Measurements from ENCODE around the gene TBC1D10B.

The TBC1D10B gene

DNA sequence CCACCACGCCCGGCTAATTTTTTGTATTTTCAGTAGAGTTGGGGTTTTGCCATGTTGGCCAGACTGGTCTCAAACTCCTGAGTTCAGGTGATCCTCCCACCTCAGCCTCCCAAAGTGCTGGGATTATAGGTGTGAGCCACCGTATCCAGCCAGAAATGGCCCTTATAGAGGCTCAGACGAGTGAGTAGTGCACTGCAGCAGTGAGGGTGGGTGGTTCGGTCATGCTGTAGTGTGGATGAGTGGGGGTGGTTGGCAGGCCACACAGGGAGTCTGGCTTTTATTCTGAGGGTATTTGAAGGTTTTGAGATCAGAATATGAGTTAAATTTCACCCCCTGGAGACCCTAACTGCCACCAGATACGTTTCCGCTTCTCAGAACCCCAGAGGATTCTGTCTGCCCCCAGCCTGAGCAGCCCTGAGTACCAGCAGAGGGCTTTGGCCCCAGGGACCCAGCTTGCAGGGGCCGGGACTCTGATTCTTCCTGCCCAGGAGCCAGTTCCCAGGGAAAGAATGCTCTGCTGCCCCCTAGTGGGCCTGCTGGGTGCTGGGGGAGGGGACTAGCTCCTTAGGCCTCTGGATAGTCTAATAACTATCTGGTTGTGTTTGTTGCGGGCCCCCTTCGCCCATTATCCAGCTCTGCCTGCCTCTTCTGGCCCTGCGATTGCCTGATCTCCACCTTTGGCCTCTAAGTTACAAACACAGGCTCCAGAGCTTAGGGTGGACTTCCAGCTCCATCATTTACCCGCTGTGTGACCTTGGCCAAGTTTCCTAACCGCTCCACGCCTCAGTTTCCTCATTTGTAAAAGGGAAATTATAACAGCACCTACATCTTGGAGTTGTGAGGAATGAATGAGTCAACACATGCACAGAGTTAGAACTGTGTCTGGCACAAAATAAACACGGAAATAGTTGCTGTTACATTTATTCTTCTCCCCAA lies 39.1 kb upstream of the TBC1D10B start (continued):
- TF ChIP-seq, protein P1, sequence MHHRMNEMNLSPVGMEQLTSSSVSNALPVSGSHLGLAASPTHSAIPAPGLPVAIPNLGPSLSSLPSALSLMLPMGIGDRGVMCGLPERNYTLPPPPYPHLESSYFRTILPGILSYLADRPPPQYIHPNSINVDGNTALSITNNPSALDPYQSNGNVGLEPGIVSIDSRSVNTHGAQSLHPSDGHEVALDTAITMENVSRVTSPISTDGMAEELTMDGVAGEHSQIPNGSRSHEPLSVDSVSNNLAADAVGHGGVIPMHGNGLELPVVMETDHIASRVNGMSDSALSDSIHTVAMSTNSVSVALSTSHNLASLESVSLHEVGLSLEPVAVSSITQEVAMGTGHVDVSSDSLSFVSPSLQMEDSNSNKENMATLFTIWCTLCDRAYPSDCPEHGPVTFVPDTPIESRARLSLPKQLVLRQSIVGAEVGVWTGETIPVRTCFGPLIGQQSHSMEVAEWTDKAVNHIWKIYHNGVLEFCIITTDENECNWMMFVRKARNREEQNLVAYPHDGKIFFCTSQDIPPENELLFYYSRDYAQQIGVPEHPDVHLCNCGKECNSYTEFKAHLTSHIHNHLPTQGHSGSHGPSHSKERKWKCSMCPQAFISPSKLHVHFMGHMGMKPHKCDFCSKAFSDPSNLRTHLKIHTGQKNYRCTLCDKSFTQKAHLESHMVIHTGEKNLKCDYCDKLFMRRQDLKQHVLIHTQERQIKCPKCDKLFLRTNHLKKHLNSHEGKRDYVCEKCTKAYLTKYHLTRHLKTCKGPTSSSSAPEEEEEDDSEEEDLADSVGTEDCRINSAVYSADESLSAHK (tag by site-specific recombination; IDR thresholded peaks at IDR 0.05): no peak
- TF ChIP-seq, protein P2, sequence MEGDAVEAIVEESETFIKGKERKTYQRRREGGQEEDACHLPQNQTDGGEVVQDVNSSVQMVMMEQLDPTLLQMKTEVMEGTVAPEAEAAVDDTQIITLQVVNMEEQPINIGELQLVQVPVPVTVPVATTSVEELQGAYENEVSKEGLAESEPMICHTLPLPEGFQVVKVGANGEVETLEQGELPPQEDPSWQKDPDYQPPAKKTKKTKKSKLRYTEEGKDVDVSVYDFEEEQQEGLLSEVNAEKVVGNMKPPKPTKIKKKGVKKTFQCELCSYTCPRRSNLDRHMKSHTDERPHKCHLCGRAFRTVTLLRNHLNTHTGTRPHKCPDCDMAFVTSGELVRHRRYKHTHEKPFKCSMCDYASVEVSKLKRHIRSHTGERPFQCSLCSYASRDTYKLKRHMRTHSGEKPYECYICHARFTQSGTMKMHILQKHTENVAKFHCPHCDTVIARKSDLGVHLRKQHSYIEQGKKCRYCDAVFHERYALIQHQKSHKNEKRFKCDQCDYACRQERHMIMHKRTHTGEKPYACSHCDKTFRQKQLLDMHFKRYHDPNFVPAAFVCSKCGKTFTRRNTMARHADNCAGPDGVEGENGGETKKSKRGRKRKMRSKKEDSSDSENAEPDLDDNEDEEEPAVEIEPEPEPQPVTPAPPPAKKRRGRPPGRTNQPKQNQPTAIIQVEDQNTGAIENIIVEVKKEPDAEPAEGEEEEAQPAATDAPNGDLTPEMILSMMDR (tag by site-specific recombination; IDR thresholded peaks at IDR 0.05): peak; percentile 97
- TF ChIP-seq KLF10 (tag by site-specific recombination; IDR thresholded peaks at IDR 0.05): peak; percentile 72
- 0 out of 2 replicates have a peak, but pooled peaks have one; percentile 17 for TF ChIP-seq ZNF394 (tag by site-specific recombination; IDR thresholded peaks at IDR 0.05; ENCODE audit: borderline replicate concordance)
- TF ChIP-seq, protein P3, sequence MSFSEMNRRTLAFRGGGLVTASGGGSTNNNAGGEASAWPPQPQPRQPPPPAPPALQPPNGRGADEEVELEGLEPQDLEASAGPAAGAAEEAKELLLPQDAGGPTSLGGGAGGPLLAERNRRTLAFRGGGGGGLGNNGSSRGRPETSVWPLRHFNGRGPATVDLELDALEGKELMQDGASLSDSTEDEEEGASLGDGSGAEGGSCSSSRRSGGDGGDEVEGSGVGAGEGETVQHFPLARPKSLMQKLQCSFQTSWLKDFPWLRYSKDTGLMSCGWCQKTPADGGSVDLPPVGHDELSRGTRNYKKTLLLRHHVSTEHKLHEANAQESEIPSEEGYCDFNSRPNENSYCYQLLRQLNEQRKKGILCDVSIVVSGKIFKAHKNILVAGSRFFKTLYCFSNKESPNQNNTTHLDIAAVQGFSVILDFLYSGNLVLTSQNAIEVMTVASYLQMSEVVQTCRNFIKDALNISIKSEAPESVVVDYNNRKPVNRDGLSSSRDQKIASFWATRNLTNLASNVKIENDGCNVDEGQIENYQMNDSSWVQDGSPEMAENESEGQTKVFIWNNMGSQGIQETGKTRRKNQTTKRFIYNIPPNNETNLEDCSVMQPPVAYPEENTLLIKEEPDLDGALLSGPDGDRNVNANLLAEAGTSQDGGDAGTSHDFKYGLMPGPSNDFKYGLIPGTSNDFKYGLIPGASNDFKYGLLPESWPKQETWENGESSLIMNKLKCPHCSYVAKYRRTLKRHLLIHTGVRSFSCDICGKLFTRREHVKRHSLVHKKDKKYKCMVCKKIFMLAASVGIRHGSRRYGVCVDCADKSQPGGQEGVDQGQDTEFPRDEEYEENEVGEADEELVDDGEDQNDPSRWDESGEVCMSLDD (tag by site-specific recombination; IDR thresholded peaks at IDR 0.05): no peak
- peak; percentile 69; the same call in 1 of the 2 replicates for TF ChIP-seq ZNF561 (tag by site-specific recombination; IDR thresholded peaks at IDR 0.05; ENCODE audit: borderline replicate concordance)
- TF ChIP-seq, protein P4, sequence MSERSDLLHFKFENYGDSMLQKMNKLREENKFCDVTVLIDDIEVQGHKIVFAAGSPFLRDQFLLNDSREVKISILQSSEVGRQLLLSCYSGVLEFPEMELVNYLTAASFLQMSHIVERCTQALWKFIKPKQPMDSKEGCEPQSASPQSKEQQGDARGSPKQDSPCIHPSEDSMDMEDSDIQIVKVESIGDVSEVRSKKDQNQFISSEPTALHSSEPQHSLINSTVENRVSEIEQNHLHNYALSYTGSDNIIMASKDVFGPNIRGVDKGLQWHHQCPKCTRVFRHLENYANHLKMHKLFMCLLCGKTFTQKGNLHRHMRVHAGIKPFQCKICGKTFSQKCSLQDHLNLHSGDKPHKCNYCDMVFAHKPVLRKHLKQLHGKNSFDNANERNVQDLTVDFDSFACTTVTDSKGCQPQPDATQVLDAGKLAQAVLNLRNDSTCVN (tag by site-specific recombination; optimal IDR thresholded peaks at IDR 0.05): peak; percentile 20
- TF ChIP-seq HOXC10 (CRISPR knock-in tag; IDR thresholded peaks at IDR 0.05): no peak
- TF ChIP-seq ZNF354C (tag by site-specific recombination; IDR thresholded peaks at IDR 0.05; ENCODE audit: borderline replicate concordance, low read depth): no peak
- TF ChIP-seq, protein P5, sequence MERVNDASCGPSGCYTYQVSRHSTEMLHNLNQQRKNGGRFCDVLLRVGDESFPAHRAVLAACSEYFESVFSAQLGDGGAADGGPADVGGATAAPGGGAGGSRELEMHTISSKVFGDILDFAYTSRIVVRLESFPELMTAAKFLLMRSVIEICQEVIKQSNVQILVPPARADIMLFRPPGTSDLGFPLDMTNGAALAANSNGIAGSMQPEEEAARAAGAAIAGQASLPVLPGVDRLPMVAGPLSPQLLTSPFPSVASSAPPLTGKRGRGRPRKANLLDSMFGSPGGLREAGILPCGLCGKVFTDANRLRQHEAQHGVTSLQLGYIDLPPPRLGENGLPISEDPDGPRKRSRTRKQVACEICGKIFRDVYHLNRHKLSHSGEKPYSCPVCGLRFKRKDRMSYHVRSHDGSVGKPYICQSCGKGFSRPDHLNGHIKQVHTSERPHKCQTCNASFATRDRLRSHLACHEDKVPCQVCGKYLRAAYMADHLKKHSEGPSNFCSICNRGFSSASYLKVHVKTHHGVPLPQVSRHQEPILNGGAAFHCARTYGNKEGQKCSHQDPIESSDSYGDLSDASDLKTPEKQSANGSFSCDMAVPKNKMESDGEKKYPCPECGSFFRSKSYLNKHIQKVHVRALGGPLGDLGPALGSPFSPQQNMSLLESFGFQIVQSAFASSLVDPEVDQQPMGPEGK (tag by site-specific recombination; IDR thresholded peaks at IDR 0.05): peak; percentile 84
- TF ChIP-seq, protein P6, sequence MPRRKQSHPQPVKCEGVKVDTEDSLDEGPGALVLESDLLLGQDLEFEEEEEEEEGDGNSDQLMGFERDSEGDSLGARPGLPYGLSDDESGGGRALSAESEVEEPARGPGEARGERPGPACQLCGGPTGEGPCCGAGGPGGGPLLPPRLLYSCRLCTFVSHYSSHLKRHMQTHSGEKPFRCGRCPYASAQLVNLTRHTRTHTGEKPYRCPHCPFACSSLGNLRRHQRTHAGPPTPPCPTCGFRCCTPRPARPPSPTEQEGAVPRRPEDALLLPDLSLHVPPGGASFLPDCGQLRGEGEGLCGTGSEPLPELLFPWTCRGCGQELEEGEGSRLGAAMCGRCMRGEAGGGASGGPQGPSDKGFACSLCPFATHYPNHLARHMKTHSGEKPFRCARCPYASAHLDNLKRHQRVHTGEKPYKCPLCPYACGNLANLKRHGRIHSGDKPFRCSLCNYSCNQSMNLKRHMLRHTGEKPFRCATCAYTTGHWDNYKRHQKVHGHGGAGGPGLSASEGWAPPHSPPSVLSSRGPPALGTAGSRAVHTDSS (tag by site-specific recombination; IDR thresholded peaks at IDR 0.05): no peak
- TF ChIP-seq ZNF776 (tag by site-specific recombination; IDR thresholded peaks at IDR 0.05; ENCODE audit: borderline replicate concordance): no peak
- TF ChIP-seq ZBTB48 (tag by site-specific recombination; IDR thresholded peaks at IDR 0.05): peak; percentile 92
- no peak for TF ChIP-seq ZNF174 (tag by site-specific recombination; IDR thresholded peaks at IDR 0.05)
- peak; percentile 38 for TF ChIP-seq SP2 (tag by site-specific recombination; IDR thresholded peaks at IDR 0.05)
- no peak for TF ChIP-seq ZNF10 (tag by site-specific recombination; IDR thresholded peaks at IDR 0.05)
- no peak for TF ChIP-seq ZNF366 (tag by site-specific recombination; conservative IDR thresholded peaks at IDR 0.05)
